GM23338 (cell line): ENCODE measurements around the gene AGPS. TPM values are rescaled to one million over a fixed set of nuclear protein-coding genes. Genes with fewer than 3 reads are reported as not detected.

ENCODE experiments used
- ATAC-seq: fragments of 200-7000 bp; cut with Tn5 transposase; 3 replicates; pipeline ENCODE4 v1.9.1; 2020
- DNase-seq: peaks from one replicate; pipeline ENCODE4 v3.0.0-alpha.2; 2015; ENCODE audit warnings: low spot score
- H2AFZ ChIP-seq: fragments of 200-600 bp; sonication (generic); 2 replicates; pipeline ENCODE4 v1.8.0; 2016; ENCODE audit warnings: antibody characterized with exemption, mild to moderate bottlenecking, moderate library complexity
- H3F3A ChIP-seq: fragments of 200-600 bp; sonication (generic); replicated peaks from 2 replicates; pipeline ENCODE4 v1.8.0; 2017; ENCODE audit warnings: antibody characterized with exemption, mixed run types, low read depth
- H3K27ac ChIP-seq: fragments of 200-600 bp; sonication (generic); 2 replicates; pipeline ENCODE4 v1.6.1; 2016; ENCODE audit warnings: low read depth
- H3K27me3 ChIP-seq: fragments of 200-600 bp; sonication (generic); 2 replicates; pipeline ENCODE4 v1.8.0; 2016; ENCODE audit warnings: mild to moderate bottlenecking, mixed run types, moderate library complexity; ENCODE audit not compliant: insufficient read depth
- H3K36me3 ChIP-seq: fragments of 200-600 bp; sonication (generic); 2 replicates; pipeline ENCODE4 v1.8.0; 2016; ENCODE audit warnings: mild to moderate bottlenecking; ENCODE audit not compliant: insufficient read depth
- H3K4me1 ChIP-seq: fragments of 200-600 bp; sonication (generic); 2 replicates; pipeline ENCODE4 v1.8.0; 2016; ENCODE audit warnings: mild to moderate bottlenecking, moderate library complexity; ENCODE audit not compliant: insufficient read depth
- H3K4me2 ChIP-seq: fragments of 200-600 bp; sonication (generic); 2 replicates; pipeline ENCODE4 v1.7.1; 2017; ENCODE audit warnings: mixed run types
- H3K4me3 ChIP-seq: fragments of 200-600 bp; sonication (generic); 2 replicates; pipeline ENCODE4 v1.6.1; 2016; ENCODE audit warnings: mixed run types
- H3K79me2 ChIP-seq: fragments of 200-600 bp; sonication (generic); replicated peaks from 2 replicates; pipeline ENCODE4 v1.8.0; 2017; ENCODE audit warnings: mild to moderate bottlenecking; ENCODE audit not compliant: insufficient read depth
- H3K9me2 ChIP-seq: fragments of 200-600 bp; sonication (generic); 2 replicates; pipeline ENCODE4 v1.8.0; 2017; ENCODE audit not compliant: insufficient read depth
- H4K20me1 ChIP-seq: fragments of 200-600 bp; sonication (generic); replicated peaks from 2 replicates; pipeline ENCODE4 v1.8.0; 2017; ENCODE audit warnings: mild to moderate bottlenecking; ENCODE audit not compliant: insufficient read depth
- H3K27ac Mint-ChIP-seq: 2 replicates; pipeline ENCODE4 v1.8.0; 2020; ENCODE audit warnings: inconsistent platforms, mild to moderate bottlenecking, moderate library complexity, mixed read lengths
- H3K27me3 Mint-ChIP-seq: 3 replicates; pipeline ENCODE4 v1.8.0; 2022; ENCODE audit warnings: low read depth, mild to moderate bottlenecking, moderate library complexity, mixed read lengths, inconsistent platforms; ENCODE audit not compliant: insufficient read depth, poor library complexity
- H3K36me3 Mint-ChIP-seq: 3 replicates; pipeline ENCODE4 v1.8.0; 2021; ENCODE audit warnings: low read depth, mild to moderate bottlenecking, inconsistent platforms, moderate library complexity, mixed read lengths
- H3K4me1 Mint-ChIP-seq: 3 replicates; pipeline ENCODE4 v1.8.0; 2020; ENCODE audit warnings: mild to moderate bottlenecking, inconsistent platforms, mixed read lengths
- H3K4me3 Mint-ChIP-seq: 3 replicates; pipeline ENCODE4 v1.8.0; 2021; ENCODE audit warnings: moderate library complexity, mild to moderate bottlenecking, inconsistent platforms, mixed read lengths
- H3K9me3 Mint-ChIP-seq: 3 replicates; pipeline ENCODE4 v1.8.0; 2020; ENCODE audit warnings: moderate library complexity, mild to moderate bottlenecking, inconsistent platforms, mixed read lengths
- CREB1 ChIP-seq: fragments of 250-450 bp; sonication (Bioruptor Pico); IDR thresholded peaks from 2 replicates; pipeline ENCODE4 v1.5.0; 2020; ENCODE audit warnings: low read depth, mild to moderate bottlenecking, moderate library complexity
- EZH2 ChIP-seq: fragments of 200-600 bp; sonication (generic); IDR thresholded peaks from one replicate; pipeline ENCODE4 v1.8.0; 2017; ENCODE audit warnings: antibody characterized with exemption, mild to moderate bottlenecking, low read depth; ENCODE audit not compliant: unreplicated experiment
- EZH2phosphoT487 ChIP-seq: fragments of 200-600 bp; sonication (generic); IDR thresholded peaks from one replicate; pipeline ENCODE4 v1.8.1; 2018; ENCODE audit warnings: antibody characterized with exemption; ENCODE audit not compliant: unreplicated experiment
- JUNB ChIP-seq: IDR thresholded peaks from one replicate; pipeline ENCODE4 v1.6.1; 2016; ENCODE audit warnings: antibody characterized with exemption; ENCODE audit not compliant: unreplicated experiment
- NANOG ChIP-seq: IDR thresholded peaks from 2 replicates; pipeline ENCODE4 v1.6.1; 2016; ENCODE audit warnings: antibody characterized with exemption, borderline replicate concordance
- POLR2AphosphoS5 ChIP-seq: IDR thresholded peaks from 2 replicates; pipeline ENCODE4 v1.6.1; 2016; ENCODE audit warnings: antibody characterized with exemption, low read depth
- STAT1 ChIP-seq: IDR thresholded peaks from one replicate; pipeline ENCODE4 v1.6.1; 2016; ENCODE audit warnings: antibody characterized with exemption; ENCODE audit not compliant: unreplicated experiment
- ZNF114 ChIP-seq: fragments of 250-450 bp; sonication (Bioruptor Pico); IDR thresholded peaks from 2 replicates; pipeline ENCODE4 v1.5.0; 2020; ENCODE audit warnings: mild to moderate bottlenecking, moderate library complexity
- ZNF331 ChIP-seq: fragments of 250-450 bp; sonication (Bioruptor Pico); IDR thresholded peaks from 2 replicates; pipeline ENCODE4 v1.5.0; 2020; ENCODE audit warnings: low read depth, mild to moderate bottlenecking, moderate library complexity
- polyA plus RNA-seq: library from polyadenylated mRNA; unstranded; fragments of >200 nt; fragmentation: Nextera tagmentation; extraction: Ambion mirVana; gene quantifications from 2 replicates; pipeline ENCODE4 v1.2.1, GENCODE V29; 2016
- total RNA-seq: library from RNA; depleted of rRNA; stranded (reverse); fragments of >200 nt; shearing (Covaris generic); gene quantifications from 2 replicates; pipeline ENCODE4 v1.2.3, GENCODE V29; 2014
- TF ChIP-seq, protein P1 (sequence below), 2 experiments: fragments of 200-600 bp in 1 of 2; sonication (generic) in 1 of 2; conservative IDR thresholded peaks; 2 replicates each; pipeline versions ENCODE4 v1.5.1 to v1.6.1; 2016 to 2017; ENCODE audit warnings: antibody characterized with exemption in 2 of 2, low read depth in 2 of 2, mild to moderate bottlenecking in 2 of 2, moderate library complexity in 1 of 2
- TF ChIP-seq, protein P2 (sequence below): fragments of 250-450 bp; sonication (Bioruptor Pico); IDR thresholded peaks from 2 replicates; pipeline ENCODE4 v1.5.0; 2020; ENCODE audit warnings: mild to moderate bottlenecking, moderate library complexity
- TF ChIP-seq, protein P3 (sequence below): IDR thresholded peaks from 2 replicates; pipeline ENCODE4 v1.6.1; 2016; ENCODE audit warnings: antibody characterized with exemption
- TF ChIP-seq, protein P4 (sequence below): IDR thresholded peaks from one replicate; pipeline ENCODE4 v1.6.1; 2018; ENCODE audit warnings: antibody characterized with exemption; ENCODE audit not compliant: unreplicated experiment

The AGPS gene
- total and polyA plus RNA-seq, 2 experiments from 2014 or later, result 14.6 to 73.2 TPM

DNA sequence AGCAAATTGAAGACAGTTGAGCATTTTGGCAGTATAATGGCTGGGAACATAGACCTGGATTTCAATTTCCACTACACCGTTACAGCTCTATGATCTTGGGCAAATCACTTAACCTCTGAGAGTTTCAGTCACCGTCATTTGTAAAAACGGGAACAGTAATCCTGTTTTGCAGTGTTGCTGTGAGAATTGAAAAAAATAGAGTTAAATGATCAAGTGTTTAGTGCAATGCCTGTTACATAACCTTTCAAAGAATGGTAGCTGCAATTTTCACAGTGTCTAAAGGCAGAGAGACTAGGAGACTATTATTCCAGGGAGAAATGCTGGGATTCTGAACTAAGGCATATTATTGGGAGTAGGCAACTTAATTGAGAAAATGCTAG is 2.0 kb downstream of the AGPS start:
- Mint-ChIP-seq H3K27me3 (peaks cover 3% of the 10 kb centered on the region), H3K27ac (no peak overlapping the region), H3K9me3 (no peaks in the 10 kb centered on the region), H3K36me3 (no peaks in the 10 kb centered on the region; the same call in 2 of the 3 replicates), H3K4me1 (peaks cover 52% of the 10 kb centered on the region), H3K4me3 (0 out of 3 replicates have a peak overlapping the region, but pooled peaks have one; percentile 3)
- Histone ChIP-seq H3K4me2 (no peak overlapping the region), H3K27ac (no peak overlapping the region), H3K4me1 (peaks cover 36% of the 10 kb centered on the region), H3K36me3 (no peaks in the 10 kb centered on the region), H3K9me2 (no peaks in the 10 kb centered on the region), H3K79me2 (peaks cover 68% of the 10 kb centered on the region), H3F3A (no peaks in the 10 kb centered on the region), H4K20me1 (peaks cover 12% of the 10 kb centered on the region; the same call in 1 of the 2 replicates), H3K4me3 (no peak overlapping the region), H2AFZ (no peak overlapping the region), H3K27me3 (no peaks in the 10 kb centered on the region)
- DNase-seq, result no peak
- TF ChIP-seq EZH2, result no peak
- TF ChIP-seq, protein P1, sequence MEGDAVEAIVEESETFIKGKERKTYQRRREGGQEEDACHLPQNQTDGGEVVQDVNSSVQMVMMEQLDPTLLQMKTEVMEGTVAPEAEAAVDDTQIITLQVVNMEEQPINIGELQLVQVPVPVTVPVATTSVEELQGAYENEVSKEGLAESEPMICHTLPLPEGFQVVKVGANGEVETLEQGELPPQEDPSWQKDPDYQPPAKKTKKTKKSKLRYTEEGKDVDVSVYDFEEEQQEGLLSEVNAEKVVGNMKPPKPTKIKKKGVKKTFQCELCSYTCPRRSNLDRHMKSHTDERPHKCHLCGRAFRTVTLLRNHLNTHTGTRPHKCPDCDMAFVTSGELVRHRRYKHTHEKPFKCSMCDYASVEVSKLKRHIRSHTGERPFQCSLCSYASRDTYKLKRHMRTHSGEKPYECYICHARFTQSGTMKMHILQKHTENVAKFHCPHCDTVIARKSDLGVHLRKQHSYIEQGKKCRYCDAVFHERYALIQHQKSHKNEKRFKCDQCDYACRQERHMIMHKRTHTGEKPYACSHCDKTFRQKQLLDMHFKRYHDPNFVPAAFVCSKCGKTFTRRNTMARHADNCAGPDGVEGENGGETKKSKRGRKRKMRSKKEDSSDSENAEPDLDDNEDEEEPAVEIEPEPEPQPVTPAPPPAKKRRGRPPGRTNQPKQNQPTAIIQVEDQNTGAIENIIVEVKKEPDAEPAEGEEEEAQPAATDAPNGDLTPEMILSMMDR (conservative IDR thresholded peaks at IDR 0.05; ENCODE audit: low read depth in 2 of 2), result no peak
- TF ChIP-seq ZNF331 (CRISPR knock-in tag), result no peak
- TF ChIP-seq CREB1 (CRISPR knock-in tag), result no peak
- TF ChIP-seq, protein P2, sequence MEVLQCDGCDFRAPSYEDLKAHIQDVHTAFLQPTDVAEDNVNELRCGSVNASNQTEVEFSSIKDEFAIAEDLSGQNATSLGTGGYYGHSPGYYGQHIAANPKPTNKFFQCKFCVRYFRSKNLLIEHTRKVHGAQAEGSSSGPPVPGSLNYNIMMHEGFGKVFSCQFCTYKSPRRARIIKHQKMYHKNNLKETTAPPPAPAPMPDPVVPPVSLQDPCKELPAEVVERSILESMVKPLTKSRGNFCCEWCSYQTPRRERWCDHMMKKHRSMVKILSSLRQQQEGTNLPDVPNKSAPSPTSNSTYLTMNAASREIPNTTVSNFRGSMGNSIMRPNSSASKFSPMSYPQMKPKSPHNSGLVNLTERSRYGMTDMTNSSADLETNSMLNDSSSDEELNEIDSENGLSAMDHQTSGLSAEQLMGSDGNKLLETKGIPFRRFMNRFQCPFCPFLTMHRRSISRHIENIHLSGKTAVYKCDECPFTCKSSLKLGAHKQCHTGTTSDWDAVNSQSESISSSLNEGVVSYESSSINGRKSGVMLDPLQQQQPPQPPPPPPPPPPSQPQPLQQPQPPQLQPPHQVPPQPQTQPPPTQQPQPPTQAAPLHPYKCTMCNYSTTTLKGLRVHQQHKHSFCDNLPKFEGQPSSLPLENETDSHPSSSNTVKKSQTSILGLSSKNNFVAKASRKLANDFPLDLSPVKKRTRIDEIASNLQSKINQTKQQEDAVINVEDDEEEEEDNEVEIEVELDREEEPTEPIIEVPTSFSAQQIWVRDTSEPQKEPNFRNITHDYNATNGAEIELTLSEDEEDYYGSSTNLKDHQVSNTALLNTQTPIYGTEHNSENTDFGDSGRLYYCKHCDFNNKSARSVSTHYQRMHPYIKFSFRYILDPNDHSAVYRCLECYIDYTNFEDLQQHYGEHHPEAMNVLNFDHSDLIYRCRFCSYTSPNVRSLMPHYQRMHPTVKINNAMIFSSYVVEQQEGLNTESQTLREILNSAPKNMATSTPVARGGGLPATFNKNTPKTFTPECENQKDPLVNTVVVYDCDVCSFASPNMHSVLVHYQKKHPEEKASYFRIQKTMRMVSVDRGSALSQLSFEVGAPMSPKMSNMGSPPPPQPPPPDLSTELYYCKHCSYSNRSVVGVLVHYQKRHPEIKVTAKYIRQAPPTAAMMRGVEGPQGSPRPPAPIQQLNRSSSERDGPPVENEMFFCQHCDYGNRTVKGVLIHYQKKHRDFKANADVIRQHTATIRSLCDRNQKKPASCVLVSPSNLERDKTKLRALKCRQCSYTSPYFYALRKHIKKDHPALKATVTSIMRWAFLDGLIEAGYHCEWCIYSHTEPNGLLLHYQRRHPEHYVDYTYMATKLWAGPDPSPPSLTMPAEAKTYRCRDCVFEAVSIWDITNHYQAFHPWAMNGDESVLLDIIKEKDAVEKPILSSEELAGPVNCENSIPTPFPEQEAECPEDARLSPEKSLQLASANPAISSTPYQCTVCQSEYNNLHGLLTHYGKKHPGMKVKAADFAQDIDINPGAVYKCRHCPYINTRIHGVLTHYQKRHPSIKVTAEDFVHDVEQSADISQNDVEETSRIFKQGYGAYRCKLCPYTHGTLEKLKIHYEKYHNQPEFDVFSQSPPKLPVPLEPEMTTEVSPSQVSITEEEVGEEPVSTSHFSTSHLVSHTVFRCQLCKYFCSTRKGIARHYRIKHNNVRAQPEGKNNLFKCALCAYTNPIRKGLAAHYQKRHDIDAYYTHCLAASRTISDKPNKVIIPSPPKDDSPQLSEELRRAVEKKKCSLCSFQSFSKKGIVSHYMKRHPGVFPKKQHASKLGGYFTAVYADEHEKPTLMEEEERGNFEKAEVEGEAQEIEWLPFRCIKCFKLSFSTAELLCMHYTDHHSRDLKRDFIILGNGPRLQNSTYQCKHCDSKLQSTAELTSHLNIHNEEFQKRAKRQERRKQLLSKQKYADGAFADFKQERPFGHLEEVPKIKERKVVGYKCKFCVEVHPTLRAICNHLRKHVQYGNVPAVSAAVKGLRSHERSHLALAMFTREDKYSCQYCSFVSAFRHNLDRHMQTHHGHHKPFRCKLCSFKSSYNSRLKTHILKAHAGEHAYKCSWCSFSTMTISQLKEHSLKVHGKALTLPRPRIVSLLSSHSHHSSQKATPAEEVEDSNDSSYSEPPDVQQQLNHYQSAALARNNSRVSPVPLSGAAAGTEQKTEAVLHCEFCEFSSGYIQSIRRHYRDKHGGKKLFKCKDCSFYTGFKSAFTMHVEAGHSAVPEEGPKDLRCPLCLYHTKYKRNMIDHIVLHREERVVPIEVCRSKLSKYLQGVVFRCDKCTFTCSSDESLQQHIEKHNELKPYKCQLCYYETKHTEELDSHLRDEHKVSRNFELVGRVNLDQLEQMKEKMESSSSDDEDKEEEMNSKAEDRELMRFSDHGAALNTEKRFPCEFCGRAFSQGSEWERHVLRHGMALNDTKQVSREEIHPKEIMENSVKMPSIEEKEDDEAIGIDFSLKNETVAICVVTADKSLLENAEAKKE (CRISPR knock-in tag), result no peak
- TF ChIP-seq, protein P3, sequence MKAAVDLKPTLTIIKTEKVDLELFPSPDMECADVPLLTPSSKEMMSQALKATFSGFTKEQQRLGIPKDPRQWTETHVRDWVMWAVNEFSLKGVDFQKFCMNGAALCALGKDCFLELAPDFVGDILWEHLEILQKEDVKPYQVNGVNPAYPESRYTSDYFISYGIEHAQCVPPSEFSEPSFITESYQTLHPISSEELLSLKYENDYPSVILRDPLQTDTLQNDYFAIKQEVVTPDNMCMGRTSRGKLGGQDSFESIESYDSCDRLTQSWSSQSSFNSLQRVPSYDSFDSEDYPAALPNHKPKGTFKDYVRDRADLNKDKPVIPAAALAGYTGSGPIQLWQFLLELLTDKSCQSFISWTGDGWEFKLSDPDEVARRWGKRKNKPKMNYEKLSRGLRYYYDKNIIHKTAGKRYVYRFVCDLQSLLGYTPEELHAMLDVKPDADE, result no peak
- no peak for TF ChIP-seq POLR2AphosphoS5
- no peak for TF ChIP-seq ZNF114 (CRISPR knock-in tag)
- TF ChIP-seq STAT1, result no peak
- TF ChIP-seq NANOG, result no peak
- TF ChIP-seq, protein P4, sequence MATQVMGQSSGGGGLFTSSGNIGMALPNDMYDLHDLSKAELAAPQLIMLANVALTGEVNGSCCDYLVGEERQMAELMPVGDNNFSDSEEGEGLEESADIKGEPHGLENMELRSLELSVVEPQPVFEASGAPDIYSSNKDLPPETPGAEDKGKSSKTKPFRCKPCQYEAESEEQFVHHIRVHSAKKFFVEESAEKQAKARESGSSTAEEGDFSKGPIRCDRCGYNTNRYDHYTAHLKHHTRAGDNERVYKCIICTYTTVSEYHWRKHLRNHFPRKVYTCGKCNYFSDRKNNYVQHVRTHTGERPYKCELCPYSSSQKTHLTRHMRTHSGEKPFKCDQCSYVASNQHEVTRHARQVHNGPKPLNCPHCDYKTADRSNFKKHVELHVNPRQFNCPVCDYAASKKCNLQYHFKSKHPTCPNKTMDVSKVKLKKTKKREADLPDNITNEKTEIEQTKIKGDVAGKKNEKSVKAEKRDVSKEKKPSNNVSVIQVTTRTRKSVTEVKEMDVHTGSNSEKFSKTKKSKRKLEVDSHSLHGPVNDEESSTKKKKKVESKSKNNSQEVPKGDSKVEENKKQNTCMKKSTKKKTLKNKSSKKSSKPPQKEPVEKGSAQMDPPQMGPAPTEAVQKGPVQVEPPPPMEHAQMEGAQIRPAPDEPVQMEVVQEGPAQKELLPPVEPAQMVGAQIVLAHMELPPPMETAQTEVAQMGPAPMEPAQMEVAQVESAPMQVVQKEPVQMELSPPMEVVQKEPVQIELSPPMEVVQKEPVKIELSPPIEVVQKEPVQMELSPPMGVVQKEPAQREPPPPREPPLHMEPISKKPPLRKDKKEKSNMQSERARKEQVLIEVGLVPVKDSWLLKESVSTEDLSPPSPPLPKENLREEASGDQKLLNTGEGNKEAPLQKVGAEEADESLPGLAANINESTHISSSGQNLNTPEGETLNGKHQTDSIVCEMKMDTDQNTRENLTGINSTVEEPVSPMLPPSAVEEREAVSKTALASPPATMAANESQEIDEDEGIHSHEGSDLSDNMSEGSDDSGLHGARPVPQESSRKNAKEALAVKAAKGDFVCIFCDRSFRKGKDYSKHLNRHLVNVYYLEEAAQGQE, result no peak
- TF ChIP-seq JUNB, result no peak
- TF ChIP-seq EZH2phosphoT487, result no peak
- ATAC-seq, result no peak
